NT2/D1 (cell line): ENCODE measurements around the gene NEK9.

Source experiments
- DNase-seq: peaks from one replicate; pipeline ENCODE4 v3.0.0-alpha.2; 2011; ENCODE audit warnings: low read depth, low spot score
- H3K27me3 ChIP-seq: 2 replicates; pipeline ENCODE4 v1.6.0; 2011; ENCODE audit warnings: mild to moderate bottlenecking; ENCODE audit not compliant: insufficient read length, insufficient read depth
- H3K36me3 ChIP-seq: 2 replicates; pipeline ENCODE4 v1.6.1; 2011; ENCODE audit warnings: mild to moderate bottlenecking, low read length, mixed read lengths; ENCODE audit not compliant: insufficient read depth, insufficient read length
- H3K4me1 ChIP-seq: 2 replicates; pipeline ENCODE4 v1.5.1; 2011; ENCODE audit not compliant: insufficient read depth, insufficient read length
- H3K4me3 ChIP-seq: 2 replicates; pipeline ENCODE4 v1.5.1; 2011; ENCODE audit warnings: low read depth; ENCODE audit not compliant: insufficient read length
- H3K9ac ChIP-seq: 2 replicates; pipeline ENCODE4 v1.6.0; 2011; ENCODE audit warnings: low read depth; ENCODE audit not compliant: insufficient read length
- H3K9me3 ChIP-seq: 2 replicates; pipeline ENCODE4 v1.5.1; 2011; ENCODE audit warnings: mild to moderate bottlenecking, low read length; ENCODE audit not compliant: insufficient read depth
- SUZ12 ChIP-seq: IDR thresholded peaks from 2 replicates; pipeline ENCODE4 v1.6.1; 2011; ENCODE audit not compliant: insufficient read length, insufficient read depth; ENCODE audit errors: extremely low read depth
- YY1 ChIP-seq: IDR thresholded peaks from 2 replicates; pipeline ENCODE4 v1.6.1; 2011; ENCODE audit not compliant: insufficient read length, insufficient read depth
- ZNF274 ChIP-seq: IDR thresholded peaks from 2 replicates; pipeline ENCODE4 v1.6.1; 2011; ENCODE audit warnings: mild to moderate bottlenecking, low read depth, low read length

Gene NEK9

DNA sequence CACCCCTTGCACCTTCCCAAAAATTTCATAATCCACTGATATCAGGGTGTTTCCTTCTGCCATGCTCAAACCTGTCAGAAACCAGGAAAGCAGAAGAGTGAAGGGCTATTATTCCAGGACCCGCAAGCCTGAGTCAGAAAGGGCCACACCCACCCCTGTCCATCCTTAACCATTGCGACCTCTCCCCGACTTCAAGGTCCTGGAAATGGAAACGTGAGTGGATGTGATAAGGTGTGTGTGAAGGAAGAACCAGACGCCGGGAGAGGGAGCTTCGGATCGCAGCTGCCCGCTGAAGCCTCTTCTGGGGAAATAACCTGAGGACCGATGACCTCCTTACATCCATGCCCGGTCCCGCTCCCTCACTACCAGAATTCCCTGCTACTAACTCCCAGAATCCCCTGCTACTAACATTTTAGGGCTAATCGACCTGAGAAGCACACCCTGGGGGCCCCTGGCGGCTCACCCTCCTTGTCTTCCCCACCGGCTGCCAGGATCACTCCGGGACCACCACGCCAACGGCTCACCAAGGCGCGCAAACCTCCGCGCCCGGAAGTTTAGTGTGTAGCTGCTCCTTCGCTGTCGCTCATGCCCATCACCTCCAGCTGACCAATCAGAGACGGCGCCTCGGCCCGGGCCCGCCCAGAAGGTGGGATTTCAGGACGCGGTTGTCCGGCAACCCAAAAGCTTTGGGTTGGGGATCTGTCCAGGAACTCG is 63.2 kb downstream of the NEK9 start, which contains the start of gene ACYP1:
ACYP1 (minus strand) TSS at position 534 of the 714 bp plus-strand sequence; CDS start at position 63, 471 bp downstream.
- Histone ChIP-seq H3K4me1 (no peaks in the 10 kb centered on the region), H3K4me3 (peak within 1 kb of the TSS; percentile 76), H3K36me3 (peaks cover 22% of the 10 kb centered on the region), H3K9ac (peak within 1 kb of the TSS; percentile 84), H3K9me3 (peaks cover 10% of the 10 kb centered on the region; the same call in 1 of the 2 replicates), H3K27me3 (no peaks in the 10 kb centered on the region)
- DNase-seq, result peak; percentile 61
- TF ChIP-seq SUZ12, result no peak
- TF ChIP-seq ZNF274, result no peak
- no peak for TF ChIP-seq YY1

DNA sequence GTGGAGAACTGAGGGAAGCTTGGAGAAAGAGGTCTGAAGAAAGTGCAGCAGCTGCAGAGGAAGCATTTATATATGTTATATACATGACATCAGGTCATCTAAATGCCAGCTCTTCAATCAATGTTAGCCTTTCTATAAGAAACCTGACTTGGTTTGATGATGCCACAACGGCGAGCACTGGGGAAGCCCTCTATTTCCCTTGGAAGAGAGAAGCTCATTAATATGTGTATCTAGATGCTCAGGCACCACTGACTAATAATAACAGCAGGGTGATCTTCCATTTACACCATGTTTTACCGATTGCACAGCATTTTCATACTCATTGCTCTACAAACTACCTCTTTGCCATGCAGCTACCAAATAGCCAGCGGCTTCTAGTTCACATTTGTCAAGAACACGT is 63.8 kb downstream of the NEK9 start:
- Histone ChIP-seq H3K4me1 (no peaks in the 10 kb centered on the region), H3K27me3 (no peaks in the 10 kb centered on the region), H3K9ac (peak overlapping the region; percentile 84), H3K9me3 (peaks cover 10% of the 10 kb centered on the region; the same call in 1 of the 2 replicates), H3K4me3 (peak overlapping the region; percentile 76), H3K36me3 (peaks cover 22% of the 10 kb centered on the region)
- no peak for DNase-seq
- TF ChIP-seq ZNF274, result no peak
- no peak for TF ChIP-seq SUZ12
- TF ChIP-seq YY1, result no peak

DNA sequence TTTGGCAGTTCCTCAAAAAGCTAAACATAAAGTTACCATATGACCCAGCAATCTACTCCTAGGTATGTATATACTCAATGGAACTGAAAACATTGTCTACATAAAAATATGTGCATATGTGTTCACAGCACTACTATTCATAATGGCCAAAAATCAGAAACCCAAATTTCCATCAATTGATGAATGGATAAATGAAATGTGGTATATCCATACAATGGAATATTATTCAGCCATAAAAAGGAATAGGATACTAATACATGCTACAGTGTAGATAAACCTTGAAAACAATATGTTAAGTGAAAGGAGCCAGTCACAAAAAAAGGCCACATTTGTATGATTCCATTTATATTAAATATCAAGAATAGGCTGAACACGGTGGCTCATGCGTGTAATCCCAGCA is 66.4 kb downstream of the NEK9 start:
- Histone ChIP-seq H3K9me3 (peaks cover 10% of the 10 kb centered on the region; the same call in 1 of the 2 replicates), H3K27me3 (no peaks in the 10 kb centered on the region)

DNA sequence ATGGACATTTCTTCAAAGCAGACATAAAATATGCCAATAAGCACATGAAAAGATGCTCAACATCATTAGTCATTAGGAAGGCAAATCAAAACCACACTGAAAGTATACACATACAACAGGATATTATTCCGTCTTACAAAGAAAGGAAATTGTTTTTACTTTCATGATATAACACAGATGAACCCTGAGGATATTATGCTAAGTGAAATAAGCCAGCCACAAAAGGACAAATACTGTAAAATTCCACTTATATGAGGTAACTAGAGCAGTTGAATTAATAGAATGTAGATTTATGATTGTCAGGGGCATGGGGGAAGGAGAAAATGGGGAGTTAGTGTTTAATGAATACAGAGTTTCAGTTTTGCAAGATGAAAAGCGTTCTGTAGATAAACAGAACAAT is 67.2 kb downstream of the NEK9 start:
- H3K4me3 ChIP-seq, result no peak overlapping the region
- no peaks in the 10 kb centered on the region for H3K27me3 ChIP-seq
- TF ChIP-seq YY1 (no peak), ZNF274 (no peak), SUZ12 (no peak)
- no peak overlapping the region for H3K9ac ChIP-seq
- peaks cover 10% of the 10 kb centered on the region; the same call in 1 of the 2 replicates for H3K9me3 ChIP-seq
- no peaks in the 10 kb centered on the region for H3K4me1 ChIP-seq
- DNase-seq, result no peak
- peaks cover 22% of the 10 kb centered on the region for H3K36me3 ChIP-seq

More for the DNA sequence above, 66.4 kb downstream of the NEK9 start:
- DNase-seq, result no peak
- H3K9ac ChIP-seq, result no peak overlapping the region
- H3K4me3 ChIP-seq, result no peak overlapping the region
- no peaks in the 10 kb centered on the region for H3K4me1 ChIP-seq
- H3K36me3 ChIP-seq, result peaks cover 22% of the 10 kb centered on the region
- no peak for TF ChIP-seq ZNF274
- TF ChIP-seq SUZ12, result no peak
- no peak for TF ChIP-seq YY1

DNA sequence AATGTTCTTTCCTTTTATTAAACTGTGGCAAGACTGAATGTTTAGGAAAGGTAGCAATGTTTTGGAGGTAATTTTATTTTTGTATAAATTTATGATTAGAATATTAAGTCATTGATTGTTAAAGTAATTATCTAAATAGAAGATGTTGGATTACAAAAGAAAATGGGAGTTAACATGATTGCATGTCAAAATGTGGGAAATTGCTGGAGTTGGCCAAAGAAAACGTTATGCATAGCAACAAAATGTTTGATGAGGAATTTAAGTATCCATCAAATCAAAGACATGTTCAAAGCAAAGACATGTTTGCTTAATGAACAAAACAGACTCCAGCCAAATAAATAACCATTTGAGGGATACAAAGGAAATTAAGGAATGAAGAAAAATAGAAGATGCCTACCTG is 72.4 kb downstream of the NEK9 start:
- Histone ChIP-seq H3K4me3 (no peak overlapping the region), H3K9me3 (no peaks in the 10 kb centered on the region), H3K9ac (no peak overlapping the region), H3K27me3 (no peaks in the 10 kb centered on the region), H3K36me3 (peaks cover 6% of the 10 kb centered on the region), H3K4me1 (no peaks in the 10 kb centered on the region)
- no peak for TF ChIP-seq ZNF274
- no peak for TF ChIP-seq SUZ12
- TF ChIP-seq YY1, result no peak
- no peak for DNase-seq

DNA sequence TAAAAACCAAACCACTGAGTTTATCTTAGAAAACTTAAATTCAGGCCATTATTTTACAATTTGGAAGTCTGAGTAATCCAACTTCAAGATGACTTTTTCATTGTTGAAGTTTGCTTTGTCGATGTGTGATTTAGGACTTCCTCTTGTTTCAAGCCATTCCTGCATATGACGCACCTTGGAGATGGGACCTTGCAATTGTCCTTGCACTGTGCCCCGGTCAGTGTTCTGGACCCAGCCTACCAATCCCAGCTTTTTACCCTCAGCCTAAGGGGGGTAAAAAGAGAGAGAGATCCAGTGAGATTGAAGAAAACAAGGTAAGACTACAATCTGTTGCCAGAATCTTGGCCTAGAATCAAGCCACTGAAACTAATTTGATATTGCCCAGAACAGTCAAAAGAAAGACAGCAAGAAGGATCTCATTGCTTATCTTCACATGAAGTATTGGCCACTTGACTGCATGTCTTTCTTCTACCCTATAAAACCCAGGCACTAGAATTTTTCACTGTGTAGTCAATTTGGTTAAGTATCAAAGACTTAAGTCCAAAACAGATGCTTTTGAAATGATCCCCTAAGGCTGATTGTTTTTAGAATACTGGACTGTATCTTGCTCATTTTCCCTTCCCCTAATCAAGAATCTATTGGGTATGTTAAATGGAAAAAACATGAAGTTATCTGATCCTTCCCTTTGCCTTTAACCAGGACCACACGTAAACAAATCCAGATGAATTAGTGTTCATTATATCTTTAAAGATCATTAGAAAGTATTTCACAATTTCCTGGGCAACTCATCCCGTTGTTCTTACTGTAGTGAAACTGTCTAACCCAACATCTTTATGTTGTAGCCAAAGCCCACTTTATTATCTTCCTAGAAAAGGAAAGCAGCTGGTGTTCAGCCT is 73.2 kb downstream of the NEK9 start:
- TF ChIP-seq YY1, result no peak
- no peak for TF ChIP-seq ZNF274
- TF ChIP-seq SUZ12, result no peak
- H3K27me3 ChIP-seq, result no peaks in the 10 kb centered on the region
- H3K4me1 ChIP-seq, result no peaks in the 10 kb centered on the region
- no peak for DNase-seq
- H3K9ac ChIP-seq, result no peak overlapping the region
- H3K4me3 ChIP-seq, result no peak overlapping the region
- no peaks in the 10 kb centered on the region for H3K9me3 ChIP-seq
- peaks cover 13% of the 10 kb centered on the region for H3K36me3 ChIP-seq

DNA sequence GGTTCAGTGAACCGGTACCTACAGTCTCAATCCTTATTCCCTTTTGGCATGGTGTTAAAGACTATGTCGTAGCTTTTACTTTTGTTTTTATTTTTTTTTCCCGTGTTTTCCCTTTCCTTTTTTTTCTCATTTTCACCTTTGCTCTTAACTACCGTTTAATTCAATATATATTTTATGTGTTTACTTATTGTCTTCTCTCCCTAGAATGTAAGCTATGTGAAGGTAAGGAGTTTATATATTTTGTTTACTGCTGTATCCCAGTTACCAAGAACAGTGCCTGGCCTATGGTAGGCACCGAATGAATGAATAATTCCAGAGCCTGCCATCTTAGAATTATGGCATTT is 75.3 kb downstream of the NEK9 start:
- TF ChIP-seq YY1 (no peak), ZNF274 (no peak), SUZ12 (no peak)
- Histone ChIP-seq H3K36me3 (peaks cover 16% of the 10 kb centered on the region), H3K27me3 (no peaks in the 10 kb centered on the region), H3K9ac (no peak overlapping the region), H3K4me3 (peak overlapping the region; percentile 64), H3K9me3 (no peaks in the 10 kb centered on the region), H3K4me1 (no peaks in the 10 kb centered on the region)
- DNase-seq, result no peak
